ENCODE measurements around the gene ZNF335.

GRCh38 chr20:45904583-45905504, 67.2 kb downstream of the ZNF335 start:
- TF ChIP-seq EZH2 (IDR thresholded peaks at IDR 0.05; ENCODE audit: insufficient read depth, poor library complexity, severe bottlenecking) (no peak), EZH2phosphoT487 (IDR thresholded peaks at IDR 0.05; ENCODE audit: insufficient read depth, low read depth) (no peak)
